ENCODE measurements around the gene GSK3A. TPM values are rescaled to one million over a fixed set of nuclear protein-coding genes. Genes with fewer than 3 reads are reported as not detected.

The GSK3A gene
- total RNA-seq, 4 donors from 2014 or later = 19.1 to 32.6 (median 24.6) TPM

DNA sequence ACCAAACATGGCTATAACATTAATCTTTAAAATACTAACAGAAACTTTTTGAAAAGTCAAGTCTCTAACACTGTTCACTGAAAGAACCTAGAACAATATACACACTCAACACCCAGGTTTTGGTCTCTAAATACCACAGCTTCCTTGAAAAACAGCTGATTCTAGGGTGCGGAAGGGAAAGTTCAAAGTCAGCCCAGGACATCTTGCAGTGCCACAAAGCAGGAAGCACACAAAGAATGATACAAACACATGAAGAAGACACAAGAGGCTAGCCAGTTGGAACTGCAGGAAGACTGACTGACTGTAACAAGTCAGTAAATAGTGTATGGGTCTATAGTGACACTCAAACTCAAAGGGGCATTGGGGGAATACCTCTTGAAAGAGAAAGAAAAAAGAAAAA lies 29.5 kb downstream of the GSK3A start:
- intact Hi-C loops (cut with DNase I) = no loop called here
- no peak overlapping the region for H3K4me3 ChIP-seq (replicated peaks in 1 of 3)
- WGBS, 2 donors = 92 to 95% methylated on average over 1 of the region's 1 CpG
- H3K27me3 ChIP-seq = no peaks in the 10 kb centered on the region
- H3K36me3 ChIP-seq = peaks cover 37% of the 10 kb centered on the region in 2 donors
- no peak for DNase-seq
- H3K9me3 ChIP-seq = no peaks in the 10 kb centered on the region
- TF ChIP-seq, protein P1, sequence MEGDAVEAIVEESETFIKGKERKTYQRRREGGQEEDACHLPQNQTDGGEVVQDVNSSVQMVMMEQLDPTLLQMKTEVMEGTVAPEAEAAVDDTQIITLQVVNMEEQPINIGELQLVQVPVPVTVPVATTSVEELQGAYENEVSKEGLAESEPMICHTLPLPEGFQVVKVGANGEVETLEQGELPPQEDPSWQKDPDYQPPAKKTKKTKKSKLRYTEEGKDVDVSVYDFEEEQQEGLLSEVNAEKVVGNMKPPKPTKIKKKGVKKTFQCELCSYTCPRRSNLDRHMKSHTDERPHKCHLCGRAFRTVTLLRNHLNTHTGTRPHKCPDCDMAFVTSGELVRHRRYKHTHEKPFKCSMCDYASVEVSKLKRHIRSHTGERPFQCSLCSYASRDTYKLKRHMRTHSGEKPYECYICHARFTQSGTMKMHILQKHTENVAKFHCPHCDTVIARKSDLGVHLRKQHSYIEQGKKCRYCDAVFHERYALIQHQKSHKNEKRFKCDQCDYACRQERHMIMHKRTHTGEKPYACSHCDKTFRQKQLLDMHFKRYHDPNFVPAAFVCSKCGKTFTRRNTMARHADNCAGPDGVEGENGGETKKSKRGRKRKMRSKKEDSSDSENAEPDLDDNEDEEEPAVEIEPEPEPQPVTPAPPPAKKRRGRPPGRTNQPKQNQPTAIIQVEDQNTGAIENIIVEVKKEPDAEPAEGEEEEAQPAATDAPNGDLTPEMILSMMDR (IDR thresholded peaks at IDR 0.05) = no peak
- no peak for TF ChIP-seq POLR2A (IDR thresholded peaks at IDR 0.05)
- H3K4me1 ChIP-seq = peaks cover 15 to 16% of the 10 kb centered on the region in 2 donors
- H3K27ac ChIP-seq = no peak overlapping the region

DNA sequence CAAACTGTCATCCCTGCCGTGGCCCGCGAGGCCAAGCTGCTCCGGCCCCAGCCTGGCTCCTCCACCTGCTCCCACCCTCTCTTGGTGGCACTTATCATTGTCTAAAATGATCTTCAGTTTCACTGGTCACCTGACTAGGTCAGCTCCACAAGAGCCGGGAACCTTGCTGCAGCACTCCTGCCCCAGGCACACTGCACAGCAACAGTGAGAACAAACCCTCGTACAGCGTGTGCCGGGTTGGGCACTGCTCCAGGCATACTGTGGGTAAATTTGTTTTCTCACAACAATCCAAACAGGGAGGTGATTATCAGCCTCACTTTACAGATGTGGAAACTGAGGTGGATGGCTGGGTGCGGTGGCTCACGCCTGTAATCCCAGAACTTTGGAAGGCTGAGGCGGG lies 33.8 kb downstream of the GSK3A start:
- Histone ChIP-seq H3K4me1 (no peaks in the 10 kb centered on the region), H3K36me3 (peaks cover 45 to 59% of the 10 kb centered on the region in 2 donors), H3K4me3 (replicated peaks in 1 of 3) (no peak overlapping the region), H3K27ac (no peak overlapping the region), H3K9me3 (no peaks in the 10 kb centered on the region), H3K27me3 (no peaks in the 10 kb centered on the region)
- intact Hi-C loops (cut with DNase I) = no loop called here
- WGBS, 2 donors = 91 to 95% methylated on average over 11 of the region's 11 CpGs
- TF ChIP-seq, protein P1 (IDR thresholded peaks at IDR 0.05) = no peak
- no peak for TF ChIP-seq POLR2A (IDR thresholded peaks at IDR 0.05)
- DNase-seq = no peak

DNA sequence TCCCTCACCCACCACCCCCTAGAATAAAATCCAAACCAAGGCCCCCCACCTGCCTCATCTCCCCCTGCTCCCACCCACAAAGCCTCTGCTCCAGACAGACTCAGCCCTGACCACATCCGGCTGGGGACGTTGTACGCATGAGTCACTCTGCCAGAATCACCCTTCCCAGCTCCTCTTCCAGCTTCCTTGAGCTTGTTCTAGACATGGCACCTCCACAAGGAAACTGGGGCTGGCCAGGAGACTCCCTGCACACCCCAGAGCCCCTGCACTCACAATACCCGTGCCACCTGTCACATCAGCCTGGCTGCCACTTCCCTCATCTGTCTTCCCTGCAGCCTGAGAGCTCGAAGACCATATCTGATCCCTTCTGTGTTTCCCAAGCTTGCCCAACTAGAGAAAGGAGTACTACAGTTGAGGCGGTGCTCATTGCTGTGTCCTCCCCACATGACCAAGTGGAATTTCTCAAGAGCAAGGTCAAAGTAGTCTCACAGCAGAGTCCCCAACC lies 34.6 kb downstream of the GSK3A start:
- Histone ChIP-seq H3K9me3 (no peaks in the 10 kb centered on the region), H3K4me1 (no peaks in the 10 kb centered on the region), H3K27me3 (no peaks in the 10 kb centered on the region), H3K27ac (no peak overlapping the region), H3K36me3 (peaks cover 44 to 57% of the 10 kb centered on the region in 2 donors), H3K4me3 (replicated peaks in 1 of 3) (no peak overlapping the region)
- TF ChIP-seq POLR2A (IDR thresholded peaks at IDR 0.05) = no peak
- intact Hi-C loops (cut with DNase I) = no loop called here
- 91 to 93% methylated on average over 6 of the region's 6 CpGs for WGBS, 2 donors
- DNase-seq = no peak

DNA sequence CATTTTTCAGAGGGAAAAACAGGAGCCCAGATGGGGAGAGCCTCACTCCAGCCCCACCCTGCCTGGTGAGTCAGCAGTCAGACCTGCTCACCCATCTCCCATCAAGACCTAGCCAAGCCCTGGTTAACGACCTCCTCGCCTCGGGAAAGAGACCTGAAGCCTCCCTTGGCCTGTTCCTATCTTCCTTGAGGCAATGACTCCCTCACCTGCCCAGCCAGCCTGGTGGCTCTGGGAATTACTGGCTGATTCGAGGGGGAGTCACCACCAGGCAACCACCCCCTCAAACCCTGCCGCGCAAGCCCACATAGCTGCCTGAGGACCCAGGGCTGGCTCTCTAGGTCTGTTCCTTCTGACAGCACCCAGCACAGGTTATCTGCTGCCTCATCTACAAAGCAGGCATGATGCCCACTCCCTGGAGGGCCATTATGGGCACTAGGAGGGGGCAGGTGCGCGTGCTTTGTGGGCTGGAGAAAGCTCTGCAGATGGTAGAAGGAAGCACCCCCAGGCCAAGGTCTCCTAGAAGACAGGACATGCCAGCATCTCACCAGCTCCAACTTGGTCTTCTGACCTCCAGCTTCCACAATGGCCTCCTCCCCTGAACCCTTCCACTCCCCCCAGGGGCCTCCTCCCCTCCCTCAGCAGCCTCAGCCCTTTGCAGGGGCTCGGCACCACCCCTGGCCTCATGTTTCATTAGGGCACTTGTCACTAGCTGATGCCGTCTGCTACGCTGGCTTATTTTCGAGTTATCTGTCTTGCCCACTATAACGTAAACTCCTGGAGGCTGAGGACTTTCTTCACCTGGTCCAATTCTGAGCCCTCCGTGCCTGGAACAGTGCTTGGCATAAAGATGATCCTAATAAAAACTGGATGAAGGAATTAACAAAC lies 35.3 kb downstream of the GSK3A start:
- 83 to 86% methylated on average over 10 to 12 of the region's 14 CpGs for WGBS, 2 donors
- intact Hi-C loops (cut with DNase I) = no loop called here
- Histone ChIP-seq H3K27ac (no peak overlapping the region), H3K4me1 (no peaks in the 10 kb centered on the region), H3K9me3 (no peaks in the 10 kb centered on the region), H3K36me3 (peaks cover 44 to 54% of the 10 kb centered on the region in 2 donors), H3K27me3 (no peaks in the 10 kb centered on the region), H3K4me3 (replicated peaks in 1 of 3) (no peak overlapping the region)
- no peak for DNase-seq
- TF ChIP-seq POLR2A (IDR thresholded peaks at IDR 0.05) = no peak
- TF ChIP-seq, protein P1 (IDR thresholded peaks at IDR 0.05) = no peak

DNA sequence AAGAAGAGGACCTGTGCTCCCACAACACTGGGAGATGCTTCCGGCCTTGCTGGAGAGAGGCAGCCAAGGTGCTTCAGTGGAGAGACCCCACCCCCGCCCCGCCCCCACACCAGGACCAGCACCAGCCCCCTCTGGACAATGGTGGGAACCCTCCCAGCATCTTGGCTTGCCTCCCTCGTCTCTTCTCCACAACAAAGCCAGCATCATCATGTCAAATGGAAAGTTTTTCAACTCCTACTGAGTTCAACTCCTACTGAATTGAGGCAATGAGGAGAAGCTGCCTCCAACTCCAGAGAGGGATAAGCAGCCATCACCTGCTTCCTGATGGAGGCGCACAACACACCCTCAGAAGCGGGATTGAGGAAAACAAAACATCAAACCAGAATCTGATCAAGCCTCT lies 37.7 kb downstream of the GSK3A start:
- Histone ChIP-seq H3K27ac (no peak overlapping the region), H3K36me3 (peaks cover 50 to 60% of the 10 kb centered on the region in 2 donors), H3K9me3 (no peaks in the 10 kb centered on the region), H3K4me3 (replicated peaks in 1 of 3) (no peak overlapping the region), H3K4me1 (no peaks in the 10 kb centered on the region), H3K27me3 (no peaks in the 10 kb centered on the region)
- DNase-seq = no peak
- intact Hi-C loops (cut with DNase I) = no loop called here
- TF ChIP-seq POLR2A (IDR thresholded peaks at IDR 0.05) = no peak
- TF ChIP-seq, protein P1 (IDR thresholded peaks at IDR 0.05) = no peak
- 84 to 90% methylated on average over 6 of the region's 6 CpGs for WGBS, 2 donors
